ENCODE results near the gene SBNO2. TPM values are rescaled to one million over a fixed set of nuclear protein-coding genes. Genes with fewer than 3 reads are reported as not detected.
A peak's percentile ranks its signal among the peaks of the same experiment; 100 is the strongest.

SBNO2 gene
- total and polyA plus RNA-seq, 9 of the 15 experiments (the other 6 are each of a cell fraction or from before 2014, with no cell fraction given): 0.01 to 46.2 (median 6.7) TPM

GRCh38 chr19:1214862-1215731 is 41.0 kb upstream of the SBNO2 start:
- intact Hi-C loops (cut with micrococcal nuclease) (no loop called here), in situ Hi-C loops (cut with MboI) (no loop called here)
- Histone ChIP-seq H3K9me3 (replicated peaks; ENCODE audit: control insufficient read depth, insufficient read depth, low read depth, low read length) (no peaks in the 10 kb centered on the region), H3K4me3 (no peak overlapping the region), H3K9ac (ENCODE audit: insufficient read depth in 1 of 2, low read depth in 2 of 2, low read length in 2 of 2) (peak overlapping the region in 1 of 2 experiments; percentile 11; a peak in 2 of 4 replicates), H4K20me1 (replicated peaks; ENCODE audit: control insufficient read depth, insufficient read depth, low read length) (peaks cover 62% of the 10 kb centered on the region), H3K27ac (ENCODE audit: extremely low read depth, low read depth, low read length) (no peak overlapping the region), H3K4me1 (replicated peaks in 1 of 2; ENCODE audit: control insufficient read depth in 2 of 2, insufficient read depth in 2 of 2, low read length in 2 of 2) (peaks cover 16 to 75% of the 10 kb centered on the region in 2 experiments; a peak in 4 of 5 replicates), H3K27me3 (ENCODE audit: control insufficient read depth in 2 of 2, insufficient read depth in 2 of 2, low read length in 2 of 2) (no peaks in the 10 kb centered on the region), H3K36me3 (ENCODE audit: control insufficient read depth, insufficient read depth, low read length) (peaks cover 73% of the 10 kb centered on the region; the same call in 2 of the 3 replicates), H3K4me2 (ENCODE audit: insufficient read depth, low read length) (no peak overlapping the region), H2AFZ (ENCODE audit: low read depth, low read length) (no peak overlapping the region), H3K9me1 (ENCODE audit: control insufficient read depth, insufficient read depth, low read length) (peaks cover 18% of the 10 kb centered on the region), H3K79me2 (ENCODE audit: control insufficient read depth, insufficient read depth, low read length) (peaks cover 92% of the 10 kb centered on the region)
- POLR2A ChIA-PET: interaction anchor here (0.5 to 0.8 kb wide), 6 partner anchors 29 to 213 kb away, joined by 3 to 5 read pairs (median 3); partner anchors contain the start of gene GPX4
- CTCF ChIA-PET (ENCODE audit: low intra/inter-chr PET ratio): interaction anchor here (0.6 kb wide), 1 partner anchor 73 kb away, joined by 4 read pairs; no protein-coding TSS in a partner anchor
- BruUV-seq (replicated peaks): no TSS peak
- FAIRE-seq (no peak), ATAC-seq (no peak), DNase-seq (ENCODE audit: extremely low read depth in 1 of 4, low spot score in 3 of 4) (no peak)
- 90% methylated on average over 25 of the region's 26 CpGs for WGBS (ENCODE audit: insufficient coverage, low coverage, missing lambda C conversion rate)
- TF ChIP-seq RBFOX2 (IDR thresholded peaks at IDR 0.05; ENCODE audit: low read depth, low read length) (peak; percentile 33), RNF219 (CRISPR knock-in tag; IDR thresholded peaks at IDR 0.05) (no peak), POLR2G (IDR thresholded peaks at IDR 0.05; ENCODE audit: low read depth, low read length) (peak; percentile 57)
